Esophagus squamous epithelium (tissue), 5 donors: ENCODE results near the gene KIAA1671. TPM values are rescaled to one million over a fixed set of nuclear protein-coding genes. Genes with fewer than 3 reads are reported as not detected.

Experiments
- DNase-seq: peaks from one replicate; lab custom pipeline; 2025; lab: John Stamatoyannopoulos, UW
- H3K27ac ChIP-seq, 4 donors: fragments of 200-600 bp; sonication (generic); one replicate each; pipeline ENCODE4 v1.5.1; 2016 to 2019; ENCODE audit warnings: mild to moderate bottlenecking in 1 of 4
- H3K27me3 ChIP-seq, 4 donors: fragments of 200-600 bp; sonication (generic); 1 replicate in 3 of 4; 2 replicates in 1 of 4; pipeline versions ENCODE4 v1.5.1 to v1.6.0; 2017 to 2021; ENCODE audit warnings: antibody characterized with exemption in 1 of 4
- H3K36me3 ChIP-seq, 3 donors: fragments of 200-600 bp; sonication (generic); one replicate each; pipeline ENCODE4 v1.5.1; 2016 to 2019
- H3K4me1 ChIP-seq, 3 donors: fragments of 200-600 bp; sonication (generic); one replicate each; pipeline ENCODE4 v1.5.1; 2017 to 2019
- H3K4me3 ChIP-seq, 4 donors: fragments of 200-600 bp; sonication (generic); 1 replicate in 3 of 4; 2 replicates in 1 of 4; pipeline ENCODE4 v1.5.1; 2016 to 2019; ENCODE audit warnings: mild to moderate bottlenecking in 2 of 4, moderate library complexity in 1 of 4
- H3K9me3 ChIP-seq, 3 donors: fragments of 200-600 bp; sonication (generic); one replicate each; pipeline ENCODE4 v1.5.1; 2016 to 2019
- POLR2A ChIP-seq, 4 donors: fragments of 450-650 bp; IDR thresholded peaks; one replicate each; pipeline ENCODE4 v1.6.1; 2017; ENCODE audit warnings: antibody characterized with exemption in 4 of 4, mild to moderate bottlenecking in 4 of 4, moderate library complexity in 3 of 4
- WGBS, 2 donors: methylation state at CpG; one replicate each; pipeline ENCODE4 v1.1.5; 2018; 5-methylcytosine and 5-hydroxymethylcytosine counted together
- intact Hi-C: fragments of 100-400 bp; cut with DNase I; formaldehyde crosslinking; loops from one replicate; pipeline ENCODE4 v1.15.0; 2022
- total RNA-seq, 4 donors: library from RNA; depleted of rRNA; stranded (reverse); fragments of >200 nt; gene quantifications; one replicate each; pipeline ENCODE4 v1.1.0, GENCODE V29; 2016
- TF ChIP-seq, protein P1 (sequence below), 6 experiments: fragments of 450-650 bp in 4 of 6; fragments of 200-600 bp in 2 of 6; sonication (generic) in 2 of 6; IDR thresholded peaks; one replicate each; pipeline ENCODE4 v1.5.1; 2016 to 2019; ENCODE audit warnings: antibody characterized with exemption in 6 of 6, mild to moderate bottlenecking in 4 of 6, moderate library complexity in 4 of 6
- donor health status: DM: yes; HTN: yes; CAD: no.

Gene KIAA1671
- total RNA-seq, 4 donors from 2014 or later = 43.1 to 73.2 (median 47.5) TPM

DNA sequence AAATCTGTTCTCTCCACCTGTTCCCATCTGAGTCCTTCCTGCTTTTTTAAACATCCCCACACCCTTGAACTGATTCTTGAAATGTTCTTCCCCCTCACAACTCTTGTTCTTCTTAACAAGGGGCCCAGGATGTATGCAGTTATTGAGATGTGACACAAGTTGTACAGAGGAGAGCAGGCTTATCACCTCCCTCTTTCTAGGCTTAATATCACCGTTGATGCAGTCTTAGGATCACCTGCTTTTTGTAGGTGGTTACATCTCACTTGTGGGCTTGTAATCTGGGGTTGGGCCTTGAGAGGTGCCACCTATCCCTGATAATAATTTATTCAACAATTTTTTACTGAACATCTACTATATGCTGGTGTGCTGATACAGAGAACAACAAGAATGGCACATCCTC is 253.3 kb downstream of the KIAA1671 start:
- TF ChIP-seq, protein P1, sequence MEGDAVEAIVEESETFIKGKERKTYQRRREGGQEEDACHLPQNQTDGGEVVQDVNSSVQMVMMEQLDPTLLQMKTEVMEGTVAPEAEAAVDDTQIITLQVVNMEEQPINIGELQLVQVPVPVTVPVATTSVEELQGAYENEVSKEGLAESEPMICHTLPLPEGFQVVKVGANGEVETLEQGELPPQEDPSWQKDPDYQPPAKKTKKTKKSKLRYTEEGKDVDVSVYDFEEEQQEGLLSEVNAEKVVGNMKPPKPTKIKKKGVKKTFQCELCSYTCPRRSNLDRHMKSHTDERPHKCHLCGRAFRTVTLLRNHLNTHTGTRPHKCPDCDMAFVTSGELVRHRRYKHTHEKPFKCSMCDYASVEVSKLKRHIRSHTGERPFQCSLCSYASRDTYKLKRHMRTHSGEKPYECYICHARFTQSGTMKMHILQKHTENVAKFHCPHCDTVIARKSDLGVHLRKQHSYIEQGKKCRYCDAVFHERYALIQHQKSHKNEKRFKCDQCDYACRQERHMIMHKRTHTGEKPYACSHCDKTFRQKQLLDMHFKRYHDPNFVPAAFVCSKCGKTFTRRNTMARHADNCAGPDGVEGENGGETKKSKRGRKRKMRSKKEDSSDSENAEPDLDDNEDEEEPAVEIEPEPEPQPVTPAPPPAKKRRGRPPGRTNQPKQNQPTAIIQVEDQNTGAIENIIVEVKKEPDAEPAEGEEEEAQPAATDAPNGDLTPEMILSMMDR (IDR thresholded peaks at IDR 0.05) = no peak
- TF ChIP-seq POLR2A (IDR thresholded peaks at IDR 0.05) = no peak
- H3K36me3 ChIP-seq = peaks cover 0 to 35% (median 0%) of the 10 kb centered on the region in 3 donors
- intact Hi-C loops = no loop called here
- H3K9me3 ChIP-seq = no peaks in the 10 kb centered on the region
- 80 to 86% methylated on average over 1 of the region's 1 CpG for WGBS, 2 donors
- H3K4me1 ChIP-seq = no peaks in the 10 kb centered on the region
- no peak overlapping the region for H3K27ac ChIP-seq
- no peaks in the 10 kb centered on the region for H3K27me3 ChIP-seq
- DNase-seq = no peak
- no peak overlapping the region for H3K4me3 ChIP-seq

DNA sequence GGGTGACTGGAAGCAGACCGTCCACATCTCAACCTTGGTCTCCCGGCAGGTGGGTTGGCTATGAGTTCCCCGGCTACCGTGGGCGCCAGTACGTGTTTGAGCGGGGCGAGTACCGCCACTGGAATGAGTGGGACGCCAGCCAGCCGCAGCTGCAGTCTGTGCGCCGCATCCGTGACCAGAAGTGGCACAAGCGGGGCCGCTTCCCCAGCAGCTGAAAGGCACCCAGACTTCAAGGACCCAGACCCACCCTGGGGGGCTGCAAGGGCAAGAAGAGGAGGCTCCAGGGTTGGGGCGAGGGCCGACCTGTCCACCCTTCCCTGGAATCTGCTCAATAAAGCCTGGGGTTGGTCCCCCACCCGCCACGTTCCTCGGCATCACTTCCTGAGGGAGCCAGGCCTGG is 254.5 kb downstream of the KIAA1671 start:
- Histone ChIP-seq H3K4me1 (no peaks in the 10 kb centered on the region), H3K27me3 (no peaks in the 10 kb centered on the region), H3K4me3 (no peak overlapping the region), H3K9me3 (no peaks in the 10 kb centered on the region), H3K36me3 (peaks cover 0 to 25% (median 0%) of the 10 kb centered on the region in 3 donors), H3K27ac (no peak overlapping the region)
- no peak for DNase-seq
- 91 to 94% methylated on average over 10 to 13 of the region's 21 CpGs for WGBS, 2 donors
- intact Hi-C loops = no loop called here
- no peak for TF ChIP-seq POLR2A (IDR thresholded peaks at IDR 0.05)
- TF ChIP-seq, protein P1 (IDR thresholded peaks at IDR 0.05) = no peak

DNA sequence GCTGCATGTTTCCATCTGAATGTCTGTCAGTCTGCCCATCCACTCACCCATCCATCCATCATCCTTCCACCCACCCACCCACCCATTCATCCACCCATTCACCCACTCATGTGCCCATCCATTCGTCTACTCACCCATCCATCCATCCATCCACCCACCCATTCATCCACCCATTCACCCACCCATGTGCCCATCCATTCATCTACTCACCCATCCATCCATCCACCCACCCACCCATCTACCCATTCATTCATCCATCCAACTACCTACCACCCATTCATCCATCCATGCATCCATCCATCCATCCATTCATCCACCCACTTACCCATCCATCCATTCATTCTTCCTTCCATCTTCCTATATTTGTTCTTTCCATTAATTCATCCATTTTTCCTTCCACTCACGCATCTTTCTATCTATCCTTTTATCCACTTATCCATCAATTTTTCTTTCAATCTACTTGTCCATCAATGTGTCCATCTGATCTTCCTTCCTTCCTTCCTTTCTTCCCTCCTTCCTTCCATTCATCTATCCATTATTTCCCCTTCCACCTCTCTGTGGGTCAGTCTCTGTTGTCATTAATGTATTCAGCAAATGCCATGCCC is 255.1 kb downstream of the KIAA1671 start:
- 83 to 85% methylated on average over 1 to 2 of the region's 2 CpGs for WGBS, 2 donors
- Histone ChIP-seq H3K4me3 (no peak overlapping the region), H3K36me3 (peaks cover 0 to 19% (median 0%) of the 10 kb centered on the region in 3 donors), H3K9me3 (no peaks in the 10 kb centered on the region), H3K27me3 (no peaks in the 10 kb centered on the region), H3K27ac (no peak overlapping the region), H3K4me1 (no peaks in the 10 kb centered on the region)
- no peak for TF ChIP-seq POLR2A (IDR thresholded peaks at IDR 0.05)
- TF ChIP-seq, protein P1 (IDR thresholded peaks at IDR 0.05) = no peak
- DNase-seq = no peak
- intact Hi-C loops = no loop called here

DNA sequence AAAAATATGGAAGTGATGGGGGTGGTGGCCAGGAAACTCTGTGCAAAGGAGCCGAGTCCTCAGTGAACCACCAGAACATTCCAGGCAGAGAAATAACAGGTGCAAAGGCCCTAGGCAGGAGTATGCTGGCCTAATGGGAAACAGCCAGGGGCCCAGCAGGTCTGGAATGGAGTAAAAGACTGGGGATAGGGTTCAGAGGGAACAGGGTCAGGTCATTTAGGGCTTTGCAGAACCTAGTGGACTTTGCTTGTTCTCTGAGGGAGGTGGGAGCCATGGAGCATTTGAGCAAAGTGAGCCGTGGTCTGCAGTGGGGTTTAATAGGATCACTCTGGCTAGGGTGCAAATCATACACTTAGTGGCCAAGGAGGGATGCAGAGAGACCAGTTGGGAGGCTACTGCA is 255.8 kb downstream of the KIAA1671 start:
- Histone ChIP-seq H3K36me3 (peaks cover 0 to 12% (median 0%) of the 10 kb centered on the region in 3 donors), H3K27me3 (no peaks in the 10 kb centered on the region), H3K4me1 (no peaks in the 10 kb centered on the region), H3K27ac (no peak overlapping the region), H3K4me3 (no peak overlapping the region), H3K9me3 (no peaks in the 10 kb centered on the region)
- no peak for DNase-seq
- WGBS, 2 donors = 67 to 75% methylated on average over 2 of the region's 2 CpGs
- no peak for TF ChIP-seq POLR2A (IDR thresholded peaks at IDR 0.05)
- TF ChIP-seq, protein P1 (IDR thresholded peaks at IDR 0.05) = no peak
- intact Hi-C loops = no loop called here

DNA sequence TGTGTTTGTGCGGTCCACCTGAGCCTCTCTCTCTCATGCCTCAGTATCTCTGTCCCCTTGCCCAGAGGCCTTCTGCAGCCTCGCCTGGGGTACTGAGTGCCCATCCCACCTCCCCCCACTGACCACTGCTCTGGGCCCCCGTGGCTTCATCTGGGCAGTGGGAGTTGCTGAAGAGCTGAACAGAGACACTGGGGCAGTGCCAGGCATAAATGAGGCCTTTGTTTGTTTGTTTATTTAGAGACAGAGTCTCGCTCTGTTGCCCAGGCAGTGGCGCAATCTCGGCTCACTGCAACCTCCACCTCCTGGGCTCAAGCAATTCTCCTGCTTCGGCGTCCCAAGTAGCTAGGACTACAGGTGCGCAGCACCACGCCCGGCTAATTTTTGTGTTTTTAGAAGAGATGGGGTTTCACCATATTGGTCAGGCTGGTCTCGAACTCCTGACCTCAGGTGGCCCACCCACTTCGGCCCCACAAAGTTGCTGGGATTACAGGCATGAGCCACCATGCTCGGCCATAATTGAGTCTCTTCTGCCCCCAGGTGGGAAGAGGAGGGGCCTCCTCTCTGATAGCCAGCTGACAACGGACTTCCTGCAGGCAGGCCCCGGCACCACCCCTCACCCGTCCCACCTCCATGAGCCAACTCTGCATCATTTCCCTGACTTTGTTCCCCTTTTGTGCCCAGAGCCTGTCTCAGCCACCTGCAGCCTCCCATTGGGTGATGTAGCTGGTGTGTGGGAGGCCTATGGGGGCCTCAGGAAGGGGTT is 256.4 kb downstream of the KIAA1671 start:
- intact Hi-C loops = no loop called here
- DNase-seq = no peak
- WGBS, 2 donors = 77 to 80% methylated on average over 6 to 10 of the region's 17 CpGs

More for the DNA sequence above, 256.4 kb downstream of the KIAA1671 start:
- no peak overlapping the region for H3K4me3 ChIP-seq
- H3K4me1 ChIP-seq = no peaks in the 10 kb centered on the region
- TF ChIP-seq POLR2A (IDR thresholded peaks at IDR 0.05) = no peak
- TF ChIP-seq, protein P1 (IDR thresholded peaks at IDR 0.05) = no peak
- no peak overlapping the region for H3K27ac ChIP-seq
- H3K27me3 ChIP-seq = no peaks in the 10 kb centered on the region
- no peaks in the 10 kb centered on the region for H3K9me3 ChIP-seq
- peaks cover 0 to 6% (median 0%) of the 10 kb centered on the region in 3 donors for H3K36me3 ChIP-seq
